Transverse colon (tissue), 4 donors: ENCODE measurements around the gene SLC1A1. TPM values are rescaled to one million over a fixed set of nuclear protein-coding genes. Genes with fewer than 3 reads are reported as not detected.
A peak's percentile ranks its signal among the peaks of the same experiment; 100 is the strongest.

Experiments
- DNase-seq: peaks from one replicate; pipeline ENCODE4 v3.0.0-alpha.2; 2019
- H3K27ac ChIP-seq, 4 donors: fragments of 200-600 bp; sonication (generic); 2 replicates each; pipeline ENCODE4 v1.5.1; 2016 to 2018; ENCODE audit warnings: inconsistent platforms in 4 of 4
- H3K27me3 ChIP-seq: fragments of 200-600 bp; sonication (generic); 2 replicates; pipeline ENCODE4 v1.5.1; 2017; ENCODE audit warnings: inconsistent platforms
- H3K36me3 ChIP-seq, 4 donors: fragments of 200-600 bp; sonication (generic); 2 replicates each; pipeline ENCODE4 v1.5.1; 2017 to 2019; ENCODE audit warnings: inconsistent platforms in 4 of 4
- H3K4me1 ChIP-seq, 4 donors: fragments of 200-600 bp; sonication (generic); 2 replicates each; pipeline ENCODE4 v1.5.1; 2017 to 2020; ENCODE audit warnings: inconsistent platforms in 4 of 4
- H3K4me3 ChIP-seq, 4 donors: fragments of 200-600 bp; sonication (generic); 1 replicate in 1 of 4; 2 replicates in 3 of 4; pipeline versions ENCODE4 v1.5.1 to v1.6.1; 2017 to 2019; ENCODE audit warnings: inconsistent platforms in 4 of 4
- H3K9me3 ChIP-seq, 2 donors: fragments of 200-600 bp; sonication (generic); 2 replicates each; pipeline ENCODE4 v1.5.1; 2017 to 2019; ENCODE audit warnings: inconsistent platforms in 2 of 2
- CTCF ChIP-seq, 5 experiments: fragments of 200-600 bp in 3 of 5; fragments of 450-650 bp in 2 of 5; sonication (generic) in 3 of 5; IDR thresholded peaks; 1 replicate in 2 of 5; 2 replicates in 3 of 5; pipeline ENCODE4 v1.5.1; 2016 to 2017; ENCODE audit warnings: antibody characterized with exemption in 5 of 5, inconsistent platforms in 3 of 5, mild to moderate bottlenecking in 2 of 5, moderate library complexity in 1 of 5
- EP300 ChIP-seq: sonication (generic); formaldehyde crosslinking; IDR thresholded peaks from one replicate; pipeline ENCODE4 v1.6.1; 2017; ENCODE audit warnings: antibody characterized with exemption, low read depth
- POLR2A ChIP-seq: fragments of 450-650 bp; IDR thresholded peaks from one replicate; pipeline ENCODE4 v1.6.1; 2016; ENCODE audit warnings: antibody characterized with exemption, mild to moderate bottlenecking, moderate library complexity
- POLR2AphosphoS5 ChIP-seq, 3 donors: sonication (generic); formaldehyde crosslinking; IDR thresholded peaks; one replicate each; pipeline ENCODE4 v1.6.1; 2016; ENCODE audit warnings: antibody characterized with exemption in 3 of 3
- WGBS, 2 donors: methylation state at CpG; one replicate each; pipeline ENCODE4 v1.1.5; 2018; ENCODE audit warnings: low coverage in 1 of 2; 5-methylcytosine and 5-hydroxymethylcytosine counted together
- in situ Hi-C, 4 donors: fragments of 200-750 bp; cut with MboI; loops; one replicate each; pipeline versions ENCODE4 v1.15.0 to v1.15.1; 2017; ENCODE audit warnings: low sequenced_read_pairs in 3 of 4, low pct_ligation_motif_present in 1 of 4, low pct_unique_long_range_greater_than_20kb in 1 of 4
- intact Hi-C: fragments of 100-400 bp; cut with DNase I; formaldehyde crosslinking; loops from one replicate; pipeline ENCODE4 v1.15.1; 2023; ENCODE audit warnings: low total_unique reads
- total RNA-seq, 4 donors: library from RNA; depleted of rRNA; stranded (reverse); fragments of >200 nt; gene quantifications; one replicate each; pipeline ENCODE4 v1.1.0, GENCODE V29; 2016

Gene SLC1A1
- total RNA-seq, 4 donors from 2014 or later: 0.80 to 63.2 (median 28.7) TPM

- 75 to 80% methylated on average over 2 of the region's 2 CpGs for WGBS, 2 donors
- no peak for TF ChIP-seq POLR2AphosphoS5 (IDR thresholded peaks at IDR 0.05)
- no peak for TF ChIP-seq CTCF (IDR thresholded peaks at IDR 0.05)
- TF ChIP-seq POLR2A: no peak
- no peak for TF ChIP-seq EP300
- Histone ChIP-seq H3K36me3 (no peaks in the 10 kb centered on the region), H3K4me1 (peaks cover 2 to 6% (median 4%) of the 10 kb centered on the region in 4 donors), H3K4me3 (no peak overlapping the region), H3K27ac (no peak overlapping the region), H3K9me3 (no peaks in the 10 kb centered on the region), H3K27me3 (no peaks in the 10 kb centered on the region)
- in situ Hi-C loops: no loop called here
- no peak for DNase-seq
- intact Hi-C loops: no loop called here
Measured at GRCh38 chr9:4503103-4503502, 12.8 kb downstream of the SLC1A1 start.

GRCh38 chr9:4504250-4504649, 14.0 kb downstream of the SLC1A1 start:
- H3K9me3 ChIP-seq: no peaks in the 10 kb centered on the region
- DNase-seq: no peak

GRCh38 chr9:4506490-4506889, 16.2 kb downstream of the SLC1A1 start:
- H3K36me3 ChIP-seq: no peaks in the 10 kb centered on the region
- TF ChIP-seq CTCF (IDR thresholded peaks at IDR 0.05) (no peak), EP300 (no peak), POLR2AphosphoS5 (IDR thresholded peaks at IDR 0.05) (no peak), POLR2A (no peak)
- no peaks in the 10 kb centered on the region for H3K27me3 ChIP-seq
- no peaks in the 10 kb centered on the region for H3K9me3 ChIP-seq
- peaks cover 0 to 23% (median 5%) of the 10 kb centered on the region in 4 donors for H3K4me1 ChIP-seq
- in situ Hi-C loops (no loop called here), intact Hi-C loops (no loop called here)
- H3K27ac ChIP-seq: no peak overlapping the region
- DNase-seq: no peak
- H3K4me3 ChIP-seq: no peak overlapping the region
- WGBS, 2 donors: 86 to 90% methylated on average over 1 of the region's 1 CpG

More at GRCh38 chr9:4504250-4504649, 14.0 kb downstream of the SLC1A1 start:
- in situ Hi-C loops (no loop called here), intact Hi-C loops (no loop called here)
- Histone ChIP-seq H3K4me1 (peaks cover 0 to 7% (median 2%) of the 10 kb centered on the region in 4 donors), H3K36me3 (no peaks in the 10 kb centered on the region), H3K27ac (no peak overlapping the region), H3K27me3 (no peaks in the 10 kb centered on the region), H3K4me3 (no peak overlapping the region)
- TF ChIP-seq EP300 (no peak), CTCF (IDR thresholded peaks at IDR 0.05) (no peak)
- WGBS, 2 donors: 92% methylated on average over 4 of the region's 4 CpGs

GRCh38 chr9:4507306-4508130, 17.2 kb downstream of the SLC1A1 start:
- intact Hi-C loops: no loop called here
- 83 to 90% methylated on average over 7 to 9 of the region's 9 CpGs for WGBS, 2 donors

More at GRCh38 chr9:4507306-4508130, 17.2 kb downstream of the SLC1A1 start:
- no peaks in the 10 kb centered on the region for H3K9me3 ChIP-seq
- peak overlapping the region in 3 of 4 donors; percentile 19 to 54 (median 41) for H3K27ac ChIP-seq
- H3K27me3 ChIP-seq: no peaks in the 10 kb centered on the region
- no peak for DNase-seq
- peaks cover 0 to 23% (median 5%) of the 10 kb centered on the region in 4 donors for H3K4me1 ChIP-seq
- H3K36me3 ChIP-seq: no peaks in the 10 kb centered on the region
- TF ChIP-seq POLR2AphosphoS5 (IDR thresholded peaks at IDR 0.05) (no peak), CTCF (IDR thresholded peaks at IDR 0.05) (no peak), POLR2A (no peak), EP300 (no peak)
- in situ Hi-C loops: no loop called here
- no peak overlapping the region for H3K4me3 ChIP-seq
